Progenitor cell of endocrine pancreas (in vitro differentiated cells): ENCODE measurements around the gene USP31. TPM values are rescaled to one million over a fixed set of nuclear protein-coding genes. Genes with fewer than 3 reads are reported as not detected.

ENCODE experiments used
- DNase-seq: peaks from one replicate; pipeline ENCODE4 v3.0.0; 2021; ENCODE audit warnings: low spot score; ENCODE audit not compliant: unreplicated experiment
- H3K27ac Mint-ChIP-seq: 2 replicates; pipeline ENCODE4 v1.8.0; 2021; ENCODE audit warnings: mild to moderate bottlenecking, moderate library complexity, mixed read lengths
- H3K27me3 Mint-ChIP-seq: 2 replicates; pipeline ENCODE4 v1.8.0; 2021; ENCODE audit warnings: mixed read lengths
- H3K36me3 Mint-ChIP-seq: 2 replicates; pipeline ENCODE4 v1.8.0; 2022; ENCODE audit warnings: mixed read lengths; ENCODE audit not compliant: insufficient read depth
- H3K4me1 Mint-ChIP-seq: 2 replicates; pipeline ENCODE4 v1.8.0; 2021; ENCODE audit warnings: low read depth, mixed read lengths
- H3K4me3 Mint-ChIP-seq: 2 replicates; pipeline ENCODE4 v1.8.0; 2021; ENCODE audit warnings: low read depth, mild to moderate bottlenecking, moderate library complexity, mixed read lengths
- H3K9me3 Mint-ChIP-seq: 2 replicates; pipeline ENCODE4 v1.8.0; 2021; ENCODE audit warnings: low read depth, mixed read lengths
- CTCF ChIP-seq: fragments of 200-600 bp; sonication (generic); IDR thresholded peaks from one replicate; pipeline ENCODE4 v1.5.0; 2021; ENCODE audit warnings: antibody characterized with exemption, mild to moderate bottlenecking; ENCODE audit not compliant: unreplicated experiment
- total RNA-seq: library from RNA; stranded (reverse); gene quantifications from 2 replicates; pipeline ENCODE4 v1.2.1, GENCODE V29; 2021

Gene USP31
- total RNA-seq, 1 donor from 2014 or later: 10.5 TPM

GRCh38 chr16:23160082-23160481 lies 10.8 kb upstream of the USP31 start:
- Mint-ChIP-seq H3K36me3 (no peaks in the 10 kb centered on the region), H3K4me3 (no peak overlapping the region), H3K9me3 (peaks cover under 1% of the 10 kb centered on the region), H3K27me3 (peaks cover 16% of the 10 kb centered on the region), H3K4me1 (no peaks in the 10 kb centered on the region), H3K27ac (no peak overlapping the region)
- no peak for TF ChIP-seq CTCF
- DNase-seq: no peak

- Mint-ChIP-seq H3K4me3 (no peak overlapping the region), H3K36me3 (no peaks in the 10 kb centered on the region), H3K27me3 (peaks cover 19% of the 10 kb centered on the region), H3K4me1 (no peaks in the 10 kb centered on the region), H3K9me3 (no peaks in the 10 kb centered on the region), H3K27ac (no peak overlapping the region)
- DNase-seq: no peak
- no peak for TF ChIP-seq CTCF
Observed at GRCh38 chr16:23158114-23158513, 8.9 kb upstream of the USP31 start.

GRCh38 chr16:23156946-23157460 lies 7.8 kb upstream of the USP31 start:
- H3K27me3 Mint-ChIP-seq: peaks cover 29% of the 10 kb centered on the region
- no peak overlapping the region for H3K27ac Mint-ChIP-seq
- H3K9me3 Mint-ChIP-seq: no peaks in the 10 kb centered on the region
- no peak for DNase-seq
- TF ChIP-seq CTCF: no peak
- no peaks in the 10 kb centered on the region for H3K36me3 Mint-ChIP-seq
- H3K4me3 Mint-ChIP-seq: no peak overlapping the region
- H3K4me1 Mint-ChIP-seq: no peaks in the 10 kb centered on the region

GRCh38 chr16:23156110-23156509 lies 6.9 kb upstream of the USP31 start:
- no peak overlapping the region for H3K27ac Mint-ChIP-seq
- peaks cover 36% of the 10 kb centered on the region for H3K27me3 Mint-ChIP-seq
- H3K36me3 Mint-ChIP-seq: no peaks in the 10 kb centered on the region
- H3K4me3 Mint-ChIP-seq: no peak overlapping the region
- no peaks in the 10 kb centered on the region for H3K9me3 Mint-ChIP-seq
- no peaks in the 10 kb centered on the region for H3K4me1 Mint-ChIP-seq
- no peak for DNase-seq
- TF ChIP-seq CTCF: no peak

GRCh38 chr16:23155445-23156049 lies 6.3 kb upstream of the USP31 start:
- Mint-ChIP-seq H3K27me3 (peaks cover 41% of the 10 kb centered on the region), H3K27ac (no peak overlapping the region), H3K9me3 (no peaks in the 10 kb centered on the region), H3K4me3 (no peak overlapping the region), H3K4me1 (no peaks in the 10 kb centered on the region), H3K36me3 (no peaks in the 10 kb centered on the region)
- no peak for DNase-seq
- peak; percentile 32 for TF ChIP-seq CTCF
